Measurements from ENCODE around the gene MICAL1.

The MICAL1 gene

DNA sequence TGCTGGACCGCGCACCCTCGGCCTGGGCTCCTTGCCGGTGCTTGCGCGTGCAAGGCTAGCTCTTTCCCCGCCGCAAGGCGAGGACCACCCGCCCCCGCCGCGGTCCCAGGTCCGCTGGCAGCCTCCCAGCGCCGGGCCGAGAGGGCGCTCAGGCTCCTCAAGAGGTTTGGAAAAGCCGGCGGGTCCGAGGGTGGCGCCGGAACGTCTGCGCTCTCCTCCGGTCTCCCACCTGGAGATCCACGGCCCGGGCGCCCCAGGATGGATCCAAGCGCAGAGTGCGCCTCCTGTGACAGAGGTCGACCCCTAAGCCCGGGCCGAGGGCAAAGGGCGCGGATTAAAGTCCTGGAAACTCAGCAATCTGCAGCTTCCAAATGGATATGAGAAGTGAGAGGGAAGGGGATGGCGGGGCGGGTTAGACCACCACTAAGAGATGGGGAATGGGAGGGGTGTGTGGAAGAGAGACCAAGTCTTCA is 575 bp upstream of the MICAL1 start (continued):
- TF ChIP-seq SETDB1 (IDR thresholded peaks at IDR 0.05; ENCODE audit: insufficient read length, low read length) (no peak), ZNF211 (tag by site-specific recombination; IDR thresholded peaks at IDR 0.05; ENCODE audit: low read depth) (no peak), ZNF433 (tag by site-specific recombination; IDR thresholded peaks at IDR 0.05; ENCODE audit: low read depth) (no peak), ZNF155 (tag by site-specific recombination; IDR thresholded peaks at IDR 0.05) (no peak), TRIM28 (IDR thresholded peaks at IDR 0.05; ENCODE audit: borderline replicate concordance, low read length) (no peak), ZNF530 (tag by site-specific recombination; IDR thresholded peaks at IDR 0.05; ENCODE audit: low read depth) (no peak), ZNF629 (tag by site-specific recombination; IDR thresholded peaks at IDR 0.05) (no peak), ZFP41 (tag by site-specific recombination; IDR thresholded peaks at IDR 0.05; ENCODE audit: borderline replicate concordance) (no peak), ZNF776 (tag by site-specific recombination; IDR thresholded peaks at IDR 0.05; ENCODE audit: borderline replicate concordance) (no peak), SP2 (tag by site-specific recombination; IDR thresholded peaks at IDR 0.05) (0 out of 2 replicates have a peak, but pooled peaks have one; percentile 13), WT1 (tag by site-specific recombination; IDR thresholded peaks at IDR 0.05) (no peak), ZNF341 (tag by site-specific recombination; IDR thresholded peaks at IDR 0.05; ENCODE audit: low read depth) (no peak), ZNF677 (tag by site-specific recombination; IDR thresholded peaks at IDR 0.05) (no peak), ZSCAN30 (tag by site-specific recombination; IDR thresholded peaks at IDR 0.05) (no peak; the same call in 1 of the 2 replicates), ZNF830 (tag by site-specific recombination; IDR thresholded peaks at IDR 0.05; ENCODE audit: low read depth) (no peak), ZNF558 (tag by site-specific recombination; IDR thresholded peaks at IDR 0.05) (no peak), ZNF670 (tag by site-specific recombination; IDR thresholded peaks at IDR 0.05; ENCODE audit: low read depth) (no peak), KLF16 (tag by site-specific recombination; IDR thresholded peaks at IDR 0.05) (no peak; the same call in 1 of the 2 replicates), ZNF19 (tag by site-specific recombination; IDR thresholded peaks at IDR 0.05; ENCODE audit: low read depth) (no peak), ZNF202 (tag by site-specific recombination; IDR thresholded peaks at IDR 0.05; ENCODE audit: borderline replicate concordance) (no peak)
- TF ChIP-seq, protein P1, sequence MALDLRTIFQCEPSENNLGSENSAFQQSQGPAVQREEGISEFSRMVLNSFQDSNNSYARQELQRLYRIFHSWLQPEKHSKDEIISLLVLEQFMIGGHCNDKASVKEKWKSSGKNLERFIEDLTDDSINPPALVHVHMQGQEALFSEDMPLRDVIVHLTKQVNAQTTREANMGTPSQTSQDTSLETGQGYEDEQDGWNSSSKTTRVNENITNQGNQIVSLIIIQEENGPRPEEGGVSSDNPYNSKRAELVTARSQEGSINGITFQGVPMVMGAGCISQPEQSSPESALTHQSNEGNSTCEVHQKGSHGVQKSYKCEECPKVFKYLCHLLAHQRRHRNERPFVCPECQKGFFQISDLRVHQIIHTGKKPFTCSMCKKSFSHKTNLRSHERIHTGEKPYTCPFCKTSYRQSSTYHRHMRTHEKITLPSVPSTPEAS (tag by site-specific recombination; IDR thresholded peaks at IDR 0.05): no peak
- TF ChIP-seq, protein P2, sequence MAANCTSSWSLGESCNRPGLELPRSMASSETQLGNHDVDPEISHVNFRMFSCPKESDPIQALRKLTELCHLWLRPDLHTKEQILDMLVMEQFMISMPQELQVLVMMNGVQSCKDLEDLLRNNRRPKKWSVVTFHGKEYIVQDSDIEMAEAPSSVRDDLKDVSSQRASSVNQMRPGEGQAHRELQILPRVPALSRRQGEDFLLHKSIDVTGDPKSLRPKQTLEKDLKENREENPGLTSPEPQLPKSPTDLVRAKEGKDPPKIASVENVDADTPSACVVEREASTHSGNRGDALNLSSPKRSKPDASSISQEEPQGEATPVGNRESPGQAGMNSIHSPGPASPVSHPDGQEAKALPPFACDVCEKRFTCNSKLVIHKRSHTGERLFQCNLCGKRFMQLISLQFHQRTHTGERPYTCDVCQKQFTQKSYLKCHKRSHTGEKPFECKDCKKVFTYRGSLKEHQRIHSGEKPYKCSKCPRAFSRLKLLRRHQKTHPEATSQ (tag by site-specific recombination; IDR thresholded peaks at IDR 0.05): 0 out of 2 replicates have a peak, but pooled peaks have one; percentile 54
- TF ChIP-seq, protein P3, sequence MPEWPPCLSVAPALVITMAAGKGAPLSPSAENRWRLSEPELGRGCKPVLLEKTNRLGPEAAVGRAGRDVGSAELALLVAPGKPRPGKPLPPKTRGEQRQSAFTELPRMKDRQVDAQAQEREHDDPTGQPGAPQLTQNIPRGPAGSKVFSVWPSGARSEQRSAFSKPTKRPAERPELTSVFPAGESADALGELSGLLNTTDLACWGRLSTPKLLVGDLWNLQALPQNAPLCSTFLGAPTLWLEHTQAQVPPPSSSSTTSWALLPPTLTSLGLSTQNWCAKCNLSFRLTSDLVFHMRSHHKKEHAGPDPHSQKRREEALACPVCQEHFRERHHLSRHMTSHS (tag by site-specific recombination; IDR thresholded peaks at IDR 0.05): no peak
- TF ChIP-seq, protein P4, sequence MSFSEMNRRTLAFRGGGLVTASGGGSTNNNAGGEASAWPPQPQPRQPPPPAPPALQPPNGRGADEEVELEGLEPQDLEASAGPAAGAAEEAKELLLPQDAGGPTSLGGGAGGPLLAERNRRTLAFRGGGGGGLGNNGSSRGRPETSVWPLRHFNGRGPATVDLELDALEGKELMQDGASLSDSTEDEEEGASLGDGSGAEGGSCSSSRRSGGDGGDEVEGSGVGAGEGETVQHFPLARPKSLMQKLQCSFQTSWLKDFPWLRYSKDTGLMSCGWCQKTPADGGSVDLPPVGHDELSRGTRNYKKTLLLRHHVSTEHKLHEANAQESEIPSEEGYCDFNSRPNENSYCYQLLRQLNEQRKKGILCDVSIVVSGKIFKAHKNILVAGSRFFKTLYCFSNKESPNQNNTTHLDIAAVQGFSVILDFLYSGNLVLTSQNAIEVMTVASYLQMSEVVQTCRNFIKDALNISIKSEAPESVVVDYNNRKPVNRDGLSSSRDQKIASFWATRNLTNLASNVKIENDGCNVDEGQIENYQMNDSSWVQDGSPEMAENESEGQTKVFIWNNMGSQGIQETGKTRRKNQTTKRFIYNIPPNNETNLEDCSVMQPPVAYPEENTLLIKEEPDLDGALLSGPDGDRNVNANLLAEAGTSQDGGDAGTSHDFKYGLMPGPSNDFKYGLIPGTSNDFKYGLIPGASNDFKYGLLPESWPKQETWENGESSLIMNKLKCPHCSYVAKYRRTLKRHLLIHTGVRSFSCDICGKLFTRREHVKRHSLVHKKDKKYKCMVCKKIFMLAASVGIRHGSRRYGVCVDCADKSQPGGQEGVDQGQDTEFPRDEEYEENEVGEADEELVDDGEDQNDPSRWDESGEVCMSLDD (tag by site-specific recombination; IDR thresholded peaks at IDR 0.05): peak; percentile 15; the same call in 1 of the 2 replicates
- TF ChIP-seq, protein P5, sequence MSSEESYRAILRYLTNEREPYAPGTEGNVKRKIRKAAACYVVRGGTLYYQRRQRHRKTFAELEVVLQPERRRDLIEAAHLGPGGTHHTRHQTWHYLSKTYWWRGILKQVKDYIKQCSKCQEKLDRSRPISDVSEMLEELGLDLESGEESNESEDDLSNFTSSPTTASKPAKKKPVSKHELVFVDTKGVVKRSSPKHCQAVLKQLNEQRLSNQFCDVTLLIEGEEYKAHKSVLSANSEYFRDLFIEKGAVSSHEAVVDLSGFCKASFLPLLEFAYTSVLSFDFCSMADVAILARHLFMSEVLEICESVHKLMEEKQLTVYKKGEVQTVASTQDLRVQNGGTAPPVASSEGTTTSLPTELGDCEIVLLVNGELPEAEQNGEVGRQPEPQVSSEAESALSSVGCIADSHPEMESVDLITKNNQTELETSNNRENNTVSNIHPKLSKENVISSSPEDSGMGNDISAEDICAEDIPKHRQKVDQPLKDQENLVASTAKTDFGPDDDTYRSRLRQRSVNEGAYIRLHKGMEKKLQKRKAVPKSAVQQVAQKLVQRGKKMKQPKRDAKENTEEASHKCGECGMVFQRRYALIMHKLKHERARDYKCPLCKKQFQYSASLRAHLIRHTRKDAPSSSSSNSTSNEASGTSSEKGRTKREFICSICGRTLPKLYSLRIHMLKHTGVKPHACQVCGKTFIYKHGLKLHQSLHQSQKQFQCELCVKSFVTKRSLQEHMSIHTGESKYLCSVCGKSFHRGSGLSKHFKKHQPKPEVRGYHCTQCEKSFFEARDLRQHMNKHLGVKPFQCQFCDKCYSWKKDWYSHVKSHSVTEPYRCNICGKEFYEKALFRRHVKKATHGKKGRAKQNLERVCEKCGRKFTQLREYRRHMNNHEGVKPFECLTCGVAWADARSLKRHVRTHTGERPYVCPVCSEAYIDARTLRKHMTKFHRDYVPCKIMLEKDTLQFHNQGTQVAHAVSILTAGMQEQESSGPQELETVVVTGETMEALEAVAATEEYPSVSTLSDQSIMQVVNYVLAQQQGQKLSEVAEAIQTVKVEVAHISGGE (tag by site-specific recombination; conservative IDR thresholded peaks at IDR 0.05; ENCODE audit: low read depth): 0 out of 2 replicates have a peak, but pooled peaks have one; percentile 18
- TF ChIP-seq, protein P6, sequence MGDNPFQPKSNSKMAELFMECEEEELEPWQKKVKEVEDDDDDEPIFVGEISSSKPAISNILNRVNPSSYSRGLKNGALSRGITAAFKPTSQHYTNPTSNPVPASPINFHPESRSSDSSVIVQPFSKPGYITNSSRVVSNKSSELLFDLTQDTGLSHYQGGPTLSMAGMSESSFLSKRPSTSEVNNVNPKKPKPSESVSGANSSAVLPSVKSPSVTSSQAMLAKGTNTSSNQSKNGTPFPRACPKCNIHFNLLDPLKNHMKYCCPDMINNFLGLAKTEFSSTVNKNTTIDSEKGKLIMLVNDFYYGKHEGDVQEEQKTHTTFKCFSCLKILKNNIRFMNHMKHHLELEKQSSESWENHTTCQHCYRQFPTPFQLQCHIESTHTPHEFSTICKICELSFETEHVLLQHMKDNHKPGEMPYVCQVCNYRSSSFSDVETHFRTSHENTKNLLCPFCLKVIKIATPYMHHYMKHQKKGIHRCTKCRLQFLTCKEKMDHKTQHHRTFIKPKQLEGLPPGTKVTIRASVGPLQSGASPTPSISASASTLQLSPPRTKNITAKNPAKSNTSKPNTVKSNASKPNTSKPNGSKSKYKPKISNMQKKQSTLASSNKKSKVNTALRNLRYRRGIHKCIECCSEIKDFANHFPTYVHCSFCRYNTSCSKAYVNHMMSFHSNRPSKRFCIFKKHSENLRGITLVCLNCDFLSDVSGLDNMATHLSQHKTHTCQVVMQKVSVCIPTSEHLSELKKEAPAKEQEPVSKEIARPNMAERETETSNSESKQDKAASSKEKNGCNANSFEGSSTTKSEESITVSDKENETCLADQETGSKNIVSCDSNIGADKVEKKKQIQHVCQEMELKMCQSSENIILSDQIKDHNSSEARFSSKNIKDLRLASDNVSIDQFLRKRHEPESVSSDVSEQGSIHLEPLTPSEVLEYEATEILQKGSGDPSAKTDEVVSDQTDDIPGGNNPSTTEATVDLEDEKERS (tag by site-specific recombination; IDR thresholded peaks at IDR 0.05): no peak
